ENCODE results near the gene CCDC89. TPM values are rescaled to one million over a fixed set of nuclear protein-coding genes. Genes with fewer than 3 reads are reported as not detected.

Gene CCDC89
- total and polyA plus RNA-seq, 2 of the 13 experiments (the other 11 are each of a cell fraction or from before 2014, with no cell fraction given), result 0.13 to 0.38 TPM

DNA sequence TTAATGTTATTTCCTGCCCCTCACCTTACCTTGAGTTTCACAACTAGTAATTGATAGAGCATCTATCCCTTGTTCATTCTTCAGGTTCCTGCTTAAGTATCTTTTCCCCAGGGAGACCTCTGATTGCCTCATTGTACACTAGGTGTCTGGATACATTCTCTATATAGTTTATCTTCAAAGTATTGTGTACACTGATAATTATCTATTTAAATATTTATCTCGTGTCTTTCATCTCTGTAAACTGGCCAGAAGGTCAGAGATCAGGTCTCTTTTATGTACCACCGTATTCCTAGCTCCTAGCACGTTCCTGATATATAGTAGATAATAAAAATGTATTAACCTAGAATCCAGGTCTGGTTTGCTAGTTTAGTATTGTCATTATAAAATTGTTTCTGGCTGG, 51.2 kb downstream of the CCDC89 start (continued):
- TF ChIP-seq, protein P1, sequence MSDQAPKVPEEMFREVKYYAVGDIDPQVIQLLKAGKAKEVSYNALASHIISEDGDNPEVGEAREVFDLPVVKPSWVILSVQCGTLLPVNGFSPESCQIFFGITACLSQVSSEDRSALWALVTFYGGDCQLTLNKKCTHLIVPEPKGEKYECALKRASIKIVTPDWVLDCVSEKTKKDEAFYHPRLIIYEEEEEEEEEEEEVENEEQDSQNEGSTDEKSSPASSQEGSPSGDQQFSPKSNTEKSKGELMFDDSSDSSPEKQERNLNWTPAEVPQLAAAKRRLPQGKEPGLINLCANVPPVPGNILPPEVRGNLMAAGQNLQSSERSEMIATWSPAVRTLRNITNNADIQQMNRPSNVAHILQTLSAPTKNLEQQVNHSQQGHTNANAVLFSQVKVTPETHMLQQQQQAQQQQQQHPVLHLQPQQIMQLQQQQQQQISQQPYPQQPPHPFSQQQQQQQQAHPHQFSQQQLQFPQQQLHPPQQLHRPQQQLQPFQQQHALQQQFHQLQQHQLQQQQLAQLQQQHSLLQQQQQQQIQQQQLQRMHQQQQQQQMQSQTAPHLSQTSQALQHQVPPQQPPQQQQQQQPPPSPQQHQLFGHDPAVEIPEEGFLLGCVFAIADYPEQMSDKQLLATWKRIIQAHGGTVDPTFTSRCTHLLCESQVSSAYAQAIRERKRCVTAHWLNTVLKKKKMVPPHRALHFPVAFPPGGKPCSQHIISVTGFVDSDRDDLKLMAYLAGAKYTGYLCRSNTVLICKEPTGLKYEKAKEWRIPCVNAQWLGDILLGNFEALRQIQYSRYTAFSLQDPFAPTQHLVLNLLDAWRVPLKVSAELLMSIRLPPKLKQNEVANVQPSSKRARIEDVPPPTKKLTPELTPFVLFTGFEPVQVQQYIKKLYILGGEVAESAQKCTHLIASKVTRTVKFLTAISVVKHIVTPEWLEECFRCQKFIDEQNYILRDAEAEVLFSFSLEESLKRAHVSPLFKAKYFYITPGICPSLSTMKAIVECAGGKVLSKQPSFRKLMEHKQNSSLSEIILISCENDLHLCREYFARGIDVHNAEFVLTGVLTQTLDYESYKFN (CRISPR knock-in tag; conservative IDR thresholded peaks at IDR 0.05), result 0 out of 2 replicates have a peak, but pooled peaks have one; percentile 18
- TF ChIP-seq XRCC5 (optimal IDR thresholded peaks at IDR 0.05; ENCODE audit: low read length), result no peak
- no peak for TF ChIP-seq ZFP90 (CRISPR knock-in tag; IDR thresholded peaks at IDR 0.05; ENCODE audit: borderline replicate concordance)
- no peak for TF ChIP-seq ELF1 (CRISPR knock-in tag; IDR thresholded peaks at IDR 0.05)
- no peak for TF ChIP-seq SP1 (IDR thresholded peaks at IDR 0.05)
- no peak for TF ChIP-seq SP1 (CRISPR knock-in tag; IDR thresholded peaks at IDR 0.05)
- TF ChIP-seq, protein P2, sequence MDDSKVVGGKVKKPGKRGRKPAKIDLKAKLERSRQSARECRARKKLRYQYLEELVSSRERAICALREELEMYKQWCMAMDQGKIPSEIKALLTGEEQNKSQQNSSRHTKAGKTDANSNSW (CRISPR knock-in tag; IDR thresholded peaks at IDR 0.05; ENCODE audit: borderline replicate concordance), result no peak
- TF ChIP-seq ZNF577 (CRISPR knock-in tag; IDR thresholded peaks at IDR 0.05; ENCODE audit: borderline replicate concordance, low read depth), result no peak
- TF ChIP-seq, protein P3, sequence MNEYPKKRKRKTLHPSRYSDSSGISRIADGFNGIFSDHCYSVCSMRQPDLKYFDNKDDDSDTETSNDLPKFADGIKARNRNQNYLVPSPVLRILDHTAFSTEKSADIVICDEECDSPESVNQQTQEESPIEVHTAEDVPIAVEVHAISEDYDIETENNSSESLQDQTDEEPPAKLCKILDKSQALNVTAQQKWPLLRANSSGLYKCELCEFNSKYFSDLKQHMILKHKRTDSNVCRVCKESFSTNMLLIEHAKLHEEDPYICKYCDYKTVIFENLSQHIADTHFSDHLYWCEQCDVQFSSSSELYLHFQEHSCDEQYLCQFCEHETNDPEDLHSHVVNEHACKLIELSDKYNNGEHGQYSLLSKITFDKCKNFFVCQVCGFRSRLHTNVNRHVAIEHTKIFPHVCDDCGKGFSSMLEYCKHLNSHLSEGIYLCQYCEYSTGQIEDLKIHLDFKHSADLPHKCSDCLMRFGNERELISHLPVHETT (CRISPR knock-in tag; conservative IDR thresholded peaks at IDR 0.05), result no peak
- TF ChIP-seq, protein P4, sequence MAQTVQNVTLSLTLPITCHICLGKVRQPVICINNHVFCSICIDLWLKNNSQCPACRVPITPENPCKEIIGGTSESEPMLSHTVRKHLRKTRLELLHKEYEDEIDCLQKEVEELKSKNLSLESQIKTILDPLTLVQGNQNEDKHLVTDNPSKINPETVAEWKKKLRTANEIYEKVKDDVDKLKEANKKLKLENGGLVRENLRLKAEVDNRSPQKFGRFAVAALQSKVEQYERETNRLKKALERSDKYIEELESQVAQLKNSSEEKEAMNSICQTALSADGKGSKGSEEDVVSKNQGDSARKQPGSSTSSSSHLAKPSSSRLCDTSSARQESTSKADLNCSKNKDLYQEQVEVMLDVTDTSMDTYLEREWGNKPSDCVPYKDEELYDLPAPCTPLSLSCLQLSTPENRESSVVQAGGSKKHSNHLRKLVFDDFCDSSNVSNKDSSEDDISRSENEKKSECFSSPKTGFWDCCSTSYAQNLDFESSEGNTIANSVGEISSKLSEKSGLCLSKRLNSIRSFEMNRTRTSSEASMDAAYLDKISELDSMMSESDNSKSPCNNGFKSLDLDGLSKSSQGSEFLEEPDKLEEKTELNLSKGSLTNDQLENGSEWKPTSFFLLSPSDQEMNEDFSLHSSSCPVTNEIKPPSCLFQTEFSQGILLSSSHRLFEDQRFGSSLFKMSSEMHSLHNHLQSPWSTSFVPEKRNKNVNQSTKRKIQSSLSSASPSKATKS (CRISPR knock-in tag; IDR thresholded peaks at IDR 0.05), result no peak
- TF ChIP-seq, protein P5, sequence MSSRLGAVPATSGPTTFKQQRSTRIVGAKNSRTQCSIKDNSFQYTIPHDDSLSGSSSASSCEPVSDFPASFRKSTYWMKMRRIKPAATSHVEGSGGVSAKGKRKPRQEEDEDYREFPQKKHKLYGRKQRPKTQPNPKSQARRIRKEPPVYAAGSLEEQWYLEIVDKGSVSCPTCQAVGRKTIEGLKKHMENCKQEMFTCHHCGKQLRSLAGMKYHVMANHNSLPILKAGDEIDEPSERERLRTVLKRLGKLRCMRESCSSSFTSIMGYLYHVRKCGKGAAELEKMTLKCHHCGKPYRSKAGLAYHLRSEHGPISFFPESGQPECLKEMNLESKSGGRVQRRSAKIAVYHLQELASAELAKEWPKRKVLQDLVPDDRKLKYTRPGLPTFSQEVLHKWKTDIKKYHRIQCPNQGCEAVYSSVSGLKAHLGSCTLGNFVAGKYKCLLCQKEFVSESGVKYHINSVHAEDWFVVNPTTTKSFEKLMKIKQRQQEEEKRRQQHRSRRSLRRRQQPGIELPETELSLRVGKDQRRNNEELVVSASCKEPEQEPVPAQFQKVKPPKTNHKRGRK (CRISPR knock-in tag; IDR thresholded peaks at IDR 0.05), result no peak
- no peak for TF ChIP-seq ZNF75D (CRISPR knock-in tag; IDR thresholded peaks at IDR 0.05; ENCODE audit: borderline replicate concordance)
- no peak for TF ChIP-seq ARNT (IDR thresholded peaks at IDR 0.05)
- peak; percentile 34; the same call in 1 of the 2 replicates for TF ChIP-seq NCOA2 (CRISPR knock-in tag; IDR thresholded peaks at IDR 0.05)
- no peak for TF ChIP-seq SSRP1 (CRISPR knock-in tag; IDR thresholded peaks at IDR 0.05)
- TF ChIP-seq ARNT2 (CRISPR knock-in tag; IDR thresholded peaks at IDR 0.05; ENCODE audit: low read depth), result no peak
- TF ChIP-seq TCF7 (IDR thresholded peaks at IDR 0.05; ENCODE audit: low read depth), result peak; percentile 48; the same call in 1 of the 2 replicates
- no peak for TF ChIP-seq CHCHD3 (CRISPR knock-in tag; IDR thresholded peaks at IDR 0.05)

Data from HepG2 (cell line).